LNCaP clone FGC (cell line): Measurements from ENCODE around the gene EEIG1.

Source experiments
- DNase-seq: peaks from one replicate; pipeline ENCODE4 v3.0.0-alpha.2; 2011; ENCODE audit warnings: low read depth
- H3K4me3 ChIP-seq: 2 replicates; pipeline ENCODE4 v1.5.1; 2011; ENCODE audit warnings: mild to moderate bottlenecking, low read depth, low read length, control low read depth
- CTCF ChIP-seq: IDR thresholded peaks from 2 replicates; pipeline ENCODE4 v1.5.1; 2012; ENCODE audit warnings: mild to moderate bottlenecking; ENCODE audit not compliant: control insufficient read depth, insufficient read depth; ENCODE audit errors: extremely low read depth

Gene EEIG1

GRCh38 chr9:127971357-127972235 is 9.2 kb downstream of the EEIG1 start:
- TF ChIP-seq CTCF, result no peak
- H3K4me3 ChIP-seq, result no peak overlapping the region
- DNase-seq, result no peak

- H3K4me3 ChIP-seq, result no peak overlapping the region
- DNase-seq, result no peak
- no peak for TF ChIP-seq CTCF
Observed at GRCh38 chr9:127970401-127971313, 10.1 kb downstream of the EEIG1 start.

DNA sequence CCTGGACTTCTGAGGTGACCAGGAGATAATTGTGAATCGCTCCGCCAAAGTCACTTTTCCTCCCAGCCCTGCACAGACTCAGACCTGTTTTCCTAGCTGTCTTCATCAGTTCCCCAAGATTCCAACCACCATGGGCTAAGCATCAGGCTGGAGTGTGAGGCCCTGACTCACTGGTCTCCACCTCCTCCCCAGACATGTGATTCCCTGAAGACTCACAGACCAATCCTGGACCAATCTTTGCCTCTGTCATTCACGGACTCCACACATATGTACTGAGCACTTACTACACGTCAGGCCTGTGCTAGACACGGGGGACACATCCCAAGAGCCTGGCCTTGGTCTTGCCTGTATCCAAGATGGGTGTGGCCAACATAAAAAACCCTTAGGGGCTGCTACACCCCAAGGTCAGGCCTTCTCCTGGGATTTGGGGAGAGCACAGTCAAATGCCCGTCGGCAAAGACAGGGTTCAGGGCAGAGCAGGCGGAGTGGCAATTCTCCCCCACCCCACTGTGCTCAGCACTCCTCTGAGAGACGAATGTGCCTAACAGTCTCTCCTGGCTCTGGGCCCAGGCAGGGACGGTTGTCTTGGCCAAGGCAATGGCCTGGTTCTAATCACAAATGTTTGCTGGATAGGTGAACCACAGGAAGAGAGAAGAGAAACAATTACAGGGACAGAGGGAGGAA is 11.9 kb downstream of the EEIG1 start:
- no peak for DNase-seq
- TF ChIP-seq CTCF, result no peak
- peak overlapping the region; percentile 18 for H3K4me3 ChIP-seq

GRCh38 chr9:127968042-127968441 is 12.7 kb downstream of the EEIG1 start:
- no peak for DNase-seq
- no peak overlapping the region for H3K4me3 ChIP-seq
- TF ChIP-seq CTCF, result no peak

DNA sequence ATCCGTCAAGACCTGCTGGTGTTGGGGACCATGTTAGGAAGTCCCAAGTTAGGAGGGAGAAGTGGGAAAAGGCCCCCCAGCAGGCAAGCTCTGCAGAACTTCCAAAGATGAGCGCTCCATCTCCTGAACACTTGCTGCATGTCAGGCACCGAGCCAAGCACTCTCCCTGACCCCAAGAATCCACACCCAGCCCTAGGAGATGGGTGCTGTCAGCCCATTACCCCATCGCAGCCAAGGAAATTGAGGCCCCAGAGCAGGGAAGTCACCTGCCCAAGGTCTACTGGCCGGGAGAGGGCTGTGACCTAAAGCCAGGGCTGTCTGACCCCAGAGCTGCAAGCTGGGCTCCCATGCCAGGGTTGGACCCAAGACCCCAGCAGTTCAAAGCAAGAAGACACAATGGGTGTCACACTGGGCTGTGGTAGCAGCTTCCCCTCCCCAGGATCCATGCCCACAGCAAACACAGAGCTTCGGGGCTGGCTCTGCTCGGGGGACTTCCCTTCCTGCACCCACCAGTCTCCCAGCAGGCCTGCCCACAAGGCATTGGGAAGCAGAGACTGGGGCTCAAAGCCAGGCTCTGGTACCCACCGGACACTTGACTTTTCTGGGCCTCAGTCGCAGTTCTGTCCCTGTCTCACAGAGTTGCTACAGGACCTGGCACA is 13.5 kb downstream of the EEIG1 start:
- TF ChIP-seq CTCF, result no peak
- DNase-seq, result no peak
- no peak overlapping the region for H3K4me3 ChIP-seq
